ENCODE results near the gene ZNF891. TPM values are rescaled to one million over a fixed set of nuclear protein-coding genes. Genes with fewer than 3 reads are reported as not detected.

Gene ZNF891
- total and polyA plus RNA-seq, 2 of the 13 experiments (the other 11 are each of a cell fraction or from before 2014, with no cell fraction given): 1.3 to 2.1 TPM

GRCh38 chr12:133080368-133081158 is 49.5 kb downstream of the ZNF891 start, which contains the start of gene ZNF140 (continued):
- TF ChIP-seq NR1H2 (CRISPR knock-in tag; IDR thresholded peaks at IDR 0.05; ENCODE audit: borderline replicate concordance, low read depth): no peak
- TF ChIP-seq ZNF704 (CRISPR knock-in tag; IDR thresholded peaks at IDR 0.05; ENCODE audit: borderline replicate concordance): no peak
- TF ChIP-seq SAFB2 (CRISPR knock-in tag; IDR thresholded peaks at IDR 0.05; ENCODE audit: borderline replicate concordance, low read depth): no peak
- no peak for TF ChIP-seq GPBP1L1 (CRISPR knock-in tag; IDR thresholded peaks at IDR 0.05)
- no peak for TF ChIP-seq ZNF891 (CRISPR knock-in tag; IDR thresholded peaks at IDR 0.05)
- no peak; the same call in 1 of the 2 replicates for TF ChIP-seq IRF9 (CRISPR knock-in tag; IDR thresholded peaks at IDR 0.05; ENCODE audit: borderline replicate concordance)
- TF ChIP-seq ATF1 (CRISPR knock-in tag; IDR thresholded peaks at IDR 0.05): peak; percentile 91
- no peak for TF ChIP-seq HNF4G (IDR thresholded peaks at IDR 0.05; ENCODE audit: borderline replicate concordance, low read depth, low read length)
- no peak for TF ChIP-seq HNF4G (CRISPR knock-in tag; IDR thresholded peaks at IDR 0.05; ENCODE audit: borderline replicate concordance, low read depth)
- peak; percentile 17; the same call in 1 of the 2 replicates for TF ChIP-seq FOXP4 (CRISPR knock-in tag; IDR thresholded peaks at IDR 0.05)
- TF ChIP-seq GTF3A (CRISPR knock-in tag; conservative IDR thresholded peaks at IDR 0.05): no peak
- TF ChIP-seq SETDB1 (CRISPR knock-in tag; IDR thresholded peaks at IDR 0.05; ENCODE audit: borderline replicate concordance): no peak
- no peak for TF ChIP-seq ZNF432 (CRISPR knock-in tag; IDR thresholded peaks at IDR 0.05; ENCODE audit: borderline replicate concordance)
- TF ChIP-seq ZNF580 (CRISPR knock-in tag; IDR thresholded peaks at IDR 0.05; ENCODE audit: borderline replicate concordance, low read depth): no peak
- no peak for TF ChIP-seq ZNF362 (CRISPR knock-in tag; IDR thresholded peaks at IDR 0.05; ENCODE audit: borderline replicate concordance)
- no peak for TF ChIP-seq MED13 (CRISPR knock-in tag; IDR thresholded peaks at IDR 0.05)
- TF ChIP-seq NR2F6 (IDR thresholded peaks at IDR 0.05): no peak
- no peak for TF ChIP-seq NR2F6 (CRISPR knock-in tag; IDR thresholded peaks at IDR 0.05)
- TF ChIP-seq SNAI1 (CRISPR knock-in tag; IDR thresholded peaks at IDR 0.05; ENCODE audit: borderline replicate concordance): no peak; the same call in 1 of the 2 replicates
- peak; percentile 84; the same call in 1 of the 2 replicates for TF ChIP-seq ZNF350 (CRISPR knock-in tag; IDR thresholded peaks at IDR 0.05; ENCODE audit: borderline replicate concordance, low read depth)

Measured in HepG2 (cell line).